NB4 (cell line): ENCODE data around the gene MICAL2.

Source experiments
- MYC ChIP-seq: IDR thresholded peaks from 2 replicates; pipeline ENCODE4 v1.6.1; 2011; ENCODE audit warnings: low read depth, low read length
- POLR2A ChIP-seq: IDR thresholded peaks from 2 replicates; pipeline ENCODE4 v1.6.1; 2011; ENCODE audit warnings: mild to moderate bottlenecking; ENCODE audit not compliant: insufficient read length; ENCODE audit errors: extremely low read depth
- TF ChIP-seq, protein P1 (sequence below): IDR thresholded peaks from 2 replicates; pipeline ENCODE4 v1.6.1; 2011; ENCODE audit warnings: low read depth, low read length
- TF ChIP-seq, protein P2 (sequence below): IDR thresholded peaks from one replicate; pipeline ENCODE4 v1.5.1; 2012; ENCODE audit warnings: low read depth, low read length

DNA sequence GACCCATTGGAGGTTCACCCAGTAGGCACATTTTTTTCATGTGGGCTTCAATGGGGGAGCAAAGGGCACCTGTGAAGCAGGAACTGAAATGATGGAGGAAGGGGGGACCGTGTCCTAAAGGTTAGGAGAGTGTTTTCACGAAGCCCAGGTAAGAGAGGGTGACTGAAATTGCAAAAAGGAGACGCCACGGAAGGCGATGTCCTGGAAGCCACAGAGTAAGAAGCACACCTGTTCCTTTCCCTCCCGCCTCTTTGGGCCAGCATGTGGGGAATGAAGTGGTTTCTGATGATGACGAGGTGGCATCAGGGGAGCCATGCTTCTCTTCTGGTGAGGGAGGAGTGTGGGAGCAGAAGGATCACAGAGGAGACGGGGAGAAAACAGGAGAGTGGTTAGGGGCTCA is 37.0 kb upstream of the MICAL2 start:
- TF ChIP-seq, protein P1, sequence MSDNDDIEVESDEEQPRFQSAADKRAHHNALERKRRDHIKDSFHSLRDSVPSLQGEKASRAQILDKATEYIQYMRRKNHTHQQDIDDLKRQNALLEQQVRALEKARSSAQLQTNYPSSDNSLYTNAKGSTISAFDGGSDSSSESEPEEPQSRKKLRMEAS, result no peak
- TF ChIP-seq, protein P2, sequence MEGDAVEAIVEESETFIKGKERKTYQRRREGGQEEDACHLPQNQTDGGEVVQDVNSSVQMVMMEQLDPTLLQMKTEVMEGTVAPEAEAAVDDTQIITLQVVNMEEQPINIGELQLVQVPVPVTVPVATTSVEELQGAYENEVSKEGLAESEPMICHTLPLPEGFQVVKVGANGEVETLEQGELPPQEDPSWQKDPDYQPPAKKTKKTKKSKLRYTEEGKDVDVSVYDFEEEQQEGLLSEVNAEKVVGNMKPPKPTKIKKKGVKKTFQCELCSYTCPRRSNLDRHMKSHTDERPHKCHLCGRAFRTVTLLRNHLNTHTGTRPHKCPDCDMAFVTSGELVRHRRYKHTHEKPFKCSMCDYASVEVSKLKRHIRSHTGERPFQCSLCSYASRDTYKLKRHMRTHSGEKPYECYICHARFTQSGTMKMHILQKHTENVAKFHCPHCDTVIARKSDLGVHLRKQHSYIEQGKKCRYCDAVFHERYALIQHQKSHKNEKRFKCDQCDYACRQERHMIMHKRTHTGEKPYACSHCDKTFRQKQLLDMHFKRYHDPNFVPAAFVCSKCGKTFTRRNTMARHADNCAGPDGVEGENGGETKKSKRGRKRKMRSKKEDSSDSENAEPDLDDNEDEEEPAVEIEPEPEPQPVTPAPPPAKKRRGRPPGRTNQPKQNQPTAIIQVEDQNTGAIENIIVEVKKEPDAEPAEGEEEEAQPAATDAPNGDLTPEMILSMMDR, result no peak
- TF ChIP-seq POLR2A, result no peak
- no peak for TF ChIP-seq MYC
